ENCODE results near the gene ZWILCH. TPM values are rescaled to one million over a fixed set of nuclear protein-coding genes. Genes with fewer than 3 reads are reported as not detected.

Gene ZWILCH
- total and polyA plus RNA-seq, 2 experiments from 2014 or later = 51.0 to 64.1 TPM

GRCh38 chr15:66483131-66483566 is 22.0 kb upstream of the ZWILCH start (continued):
- TF ChIP-seq ZNF462 (CRISPR knock-in tag; IDR thresholded peaks at IDR 0.05) (no peak), EZH2 (IDR thresholded peaks at IDR 0.05; ENCODE audit: low read depth, unreplicated experiment) (no peak), ZNF331 (CRISPR knock-in tag; IDR thresholded peaks at IDR 0.05; ENCODE audit: low read depth) (no peak), REST (IDR thresholded peaks at IDR 0.05; ENCODE audit: unreplicated experiment) (no peak), CREB1 (CRISPR knock-in tag; IDR thresholded peaks at IDR 0.05; ENCODE audit: low read depth) (no peak), POLR2AphosphoS5 (IDR thresholded peaks at IDR 0.05; ENCODE audit: low read depth) (no peak), CTCF (conservative IDR thresholded peaks at IDR 0.05; ENCODE audit: low read depth in 2 of 2) (no peak), STAT1 (IDR thresholded peaks at IDR 0.05; ENCODE audit: unreplicated experiment) (no peak), NANOG (IDR thresholded peaks at IDR 0.05; ENCODE audit: borderline replicate concordance) (no peak)

All from GM23338 (cell line).